Transverse colon (tissue), 4 donors: Measurements from ENCODE around the gene ARGFX. TPM values are rescaled to one million over a fixed set of nuclear protein-coding genes. Genes with fewer than 3 reads are reported as not detected.

ENCODE experiments used
- DNase-seq: peaks from one replicate; pipeline ENCODE4 v3.0.0-alpha.2; 2019
- H3K27ac ChIP-seq, 4 donors: fragments of 200-600 bp; sonication (generic); 2 replicates each; pipeline ENCODE4 v1.5.1; 2016 to 2018; ENCODE audit warnings: inconsistent platforms in 4 of 4
- H3K27me3 ChIP-seq: fragments of 200-600 bp; sonication (generic); 2 replicates; pipeline ENCODE4 v1.5.1; 2017; ENCODE audit warnings: inconsistent platforms
- H3K36me3 ChIP-seq, 4 donors: fragments of 200-600 bp; sonication (generic); 2 replicates each; pipeline ENCODE4 v1.5.1; 2017 to 2019; ENCODE audit warnings: inconsistent platforms in 4 of 4
- H3K4me1 ChIP-seq, 4 donors: fragments of 200-600 bp; sonication (generic); 2 replicates each; pipeline ENCODE4 v1.5.1; 2017 to 2020; ENCODE audit warnings: inconsistent platforms in 4 of 4
- H3K4me3 ChIP-seq, 4 donors: fragments of 200-600 bp; sonication (generic); 1 replicate in 1 of 4; 2 replicates in 3 of 4; pipeline versions ENCODE4 v1.5.1 to v1.6.1; 2017 to 2019; ENCODE audit warnings: inconsistent platforms in 4 of 4
- H3K9me3 ChIP-seq, 2 donors: fragments of 200-600 bp; sonication (generic); 2 replicates each; pipeline ENCODE4 v1.5.1; 2017 to 2019; ENCODE audit warnings: inconsistent platforms in 2 of 2
- EP300 ChIP-seq: sonication (generic); formaldehyde crosslinking; IDR thresholded peaks from one replicate; pipeline ENCODE4 v1.6.1; 2017; ENCODE audit warnings: antibody characterized with exemption, low read depth
- POLR2A ChIP-seq: fragments of 450-650 bp; IDR thresholded peaks from one replicate; pipeline ENCODE4 v1.6.1; 2016; ENCODE audit warnings: antibody characterized with exemption, mild to moderate bottlenecking, moderate library complexity
- POLR2AphosphoS5 ChIP-seq, 3 donors: sonication (generic); formaldehyde crosslinking; IDR thresholded peaks; one replicate each; pipeline ENCODE4 v1.6.1; 2016; ENCODE audit warnings: antibody characterized with exemption in 3 of 3
- WGBS, 2 donors: methylation state at CpG; one replicate each; pipeline ENCODE4 v1.1.5; 2018; ENCODE audit warnings: low coverage in 1 of 2; 5-methylcytosine and 5-hydroxymethylcytosine counted together
- in situ Hi-C, 4 donors: fragments of 200-750 bp; cut with MboI; loops; one replicate each; pipeline versions ENCODE4 v1.15.0 to v1.15.1; 2017; ENCODE audit warnings: low sequenced_read_pairs in 3 of 4, low pct_ligation_motif_present in 1 of 4, low pct_unique_long_range_greater_than_20kb in 1 of 4
- intact Hi-C: fragments of 100-400 bp; cut with DNase I; formaldehyde crosslinking; loops from one replicate; pipeline ENCODE4 v1.15.1; 2023; ENCODE audit warnings: low total_unique reads
- total RNA-seq, 4 donors: library from RNA; depleted of rRNA; stranded (reverse); fragments of >200 nt; gene quantifications; one replicate each; pipeline ENCODE4 v1.1.0, GENCODE V29; 2016
- TF ChIP-seq, protein P1 (sequence below), 5 experiments: fragments of 200-600 bp in 3 of 5; fragments of 450-650 bp in 2 of 5; sonication (generic) in 3 of 5; IDR thresholded peaks; 1 replicate in 2 of 5; 2 replicates in 3 of 5; pipeline ENCODE4 v1.5.1; 2016 to 2017; ENCODE audit warnings: antibody characterized with exemption in 5 of 5, inconsistent platforms in 3 of 5, mild to moderate bottlenecking in 2 of 5, moderate library complexity in 1 of 5

Gene ARGFX
- total RNA-seq, 4 donors from 2014 or later = not detected

DNA sequence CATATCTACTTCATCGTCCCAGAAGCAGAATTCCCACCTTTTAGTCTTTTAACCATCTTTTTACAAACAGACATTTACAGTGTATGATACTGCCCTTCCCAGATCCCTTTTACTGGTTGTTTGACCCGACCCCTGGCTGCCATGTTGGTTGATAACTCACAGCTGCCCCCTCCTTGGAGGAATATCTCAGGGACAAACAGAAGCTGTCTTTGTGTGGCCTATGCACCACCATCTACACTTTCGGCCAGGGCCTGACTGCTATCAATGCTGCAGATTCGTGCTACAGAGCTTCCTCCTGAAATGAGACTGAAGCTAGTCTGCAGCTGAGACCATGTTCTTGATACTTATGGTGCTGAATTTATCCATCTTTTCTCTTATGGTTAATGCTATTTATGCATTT, 15.4 kb upstream of the ARGFX start:
- no peak overlapping the region for H3K4me3 ChIP-seq
- H3K4me1 ChIP-seq = peaks cover 0 to 12% (median 9%) of the 10 kb centered on the region in 4 donors
- no peaks in the 10 kb centered on the region for H3K27me3 ChIP-seq
- in situ Hi-C loops (no loop called here), intact Hi-C loops (no loop called here)
- WGBS, 2 donors = 46 to 47% methylated on average over 2 to 4 of the region's 4 CpGs
- TF ChIP-seq POLR2AphosphoS5 (IDR thresholded peaks at IDR 0.05) = no peak
- no peak for TF ChIP-seq EP300
- TF ChIP-seq POLR2A = no peak
- TF ChIP-seq, protein P1, sequence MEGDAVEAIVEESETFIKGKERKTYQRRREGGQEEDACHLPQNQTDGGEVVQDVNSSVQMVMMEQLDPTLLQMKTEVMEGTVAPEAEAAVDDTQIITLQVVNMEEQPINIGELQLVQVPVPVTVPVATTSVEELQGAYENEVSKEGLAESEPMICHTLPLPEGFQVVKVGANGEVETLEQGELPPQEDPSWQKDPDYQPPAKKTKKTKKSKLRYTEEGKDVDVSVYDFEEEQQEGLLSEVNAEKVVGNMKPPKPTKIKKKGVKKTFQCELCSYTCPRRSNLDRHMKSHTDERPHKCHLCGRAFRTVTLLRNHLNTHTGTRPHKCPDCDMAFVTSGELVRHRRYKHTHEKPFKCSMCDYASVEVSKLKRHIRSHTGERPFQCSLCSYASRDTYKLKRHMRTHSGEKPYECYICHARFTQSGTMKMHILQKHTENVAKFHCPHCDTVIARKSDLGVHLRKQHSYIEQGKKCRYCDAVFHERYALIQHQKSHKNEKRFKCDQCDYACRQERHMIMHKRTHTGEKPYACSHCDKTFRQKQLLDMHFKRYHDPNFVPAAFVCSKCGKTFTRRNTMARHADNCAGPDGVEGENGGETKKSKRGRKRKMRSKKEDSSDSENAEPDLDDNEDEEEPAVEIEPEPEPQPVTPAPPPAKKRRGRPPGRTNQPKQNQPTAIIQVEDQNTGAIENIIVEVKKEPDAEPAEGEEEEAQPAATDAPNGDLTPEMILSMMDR (IDR thresholded peaks at IDR 0.05) = no peak
- H3K9me3 ChIP-seq = no peaks in the 10 kb centered on the region
- no peaks in the 10 kb centered on the region for H3K36me3 ChIP-seq
- no peak for DNase-seq
- H3K27ac ChIP-seq = no peak overlapping the region

DNA sequence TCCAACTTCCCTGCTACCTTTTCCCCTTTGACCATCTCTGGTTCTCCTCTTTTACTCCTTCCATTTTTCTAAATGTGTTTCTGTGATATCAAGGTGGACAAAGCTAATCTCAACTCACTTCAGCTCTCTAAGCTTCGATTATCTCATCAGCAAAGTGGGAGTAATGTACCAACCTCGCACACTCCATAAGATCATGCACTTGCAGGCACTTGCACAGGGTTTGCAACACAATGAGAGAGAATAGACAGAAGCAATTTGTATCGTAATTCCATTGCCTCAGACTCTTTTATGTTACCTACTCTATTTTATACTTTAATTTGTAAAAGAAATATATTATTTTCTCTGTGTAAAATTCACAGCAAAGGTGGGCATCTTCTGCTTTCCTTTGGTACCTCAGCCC, 15.0 kb upstream of the ARGFX start:
- in situ Hi-C loops = no loop called here
- Histone ChIP-seq H3K27me3 (no peaks in the 10 kb centered on the region), H3K4me1 (peaks cover 0 to 12% (median 9%) of the 10 kb centered on the region in 4 donors), H3K36me3 (no peaks in the 10 kb centered on the region), H3K9me3 (no peaks in the 10 kb centered on the region), H3K27ac (no peak overlapping the region), H3K4me3 (no peak overlapping the region)
- intact Hi-C loops = no loop called here
- DNase-seq = no peak
- TF ChIP-seq EP300 (no peak), POLR2A (no peak), POLR2AphosphoS5 (IDR thresholded peaks at IDR 0.05) (no peak)
- TF ChIP-seq, protein P1 (IDR thresholded peaks at IDR 0.05) = no peak
- 84 to 92% methylated on average over 3 of the region's 3 CpGs for WGBS, 2 donors

DNA sequence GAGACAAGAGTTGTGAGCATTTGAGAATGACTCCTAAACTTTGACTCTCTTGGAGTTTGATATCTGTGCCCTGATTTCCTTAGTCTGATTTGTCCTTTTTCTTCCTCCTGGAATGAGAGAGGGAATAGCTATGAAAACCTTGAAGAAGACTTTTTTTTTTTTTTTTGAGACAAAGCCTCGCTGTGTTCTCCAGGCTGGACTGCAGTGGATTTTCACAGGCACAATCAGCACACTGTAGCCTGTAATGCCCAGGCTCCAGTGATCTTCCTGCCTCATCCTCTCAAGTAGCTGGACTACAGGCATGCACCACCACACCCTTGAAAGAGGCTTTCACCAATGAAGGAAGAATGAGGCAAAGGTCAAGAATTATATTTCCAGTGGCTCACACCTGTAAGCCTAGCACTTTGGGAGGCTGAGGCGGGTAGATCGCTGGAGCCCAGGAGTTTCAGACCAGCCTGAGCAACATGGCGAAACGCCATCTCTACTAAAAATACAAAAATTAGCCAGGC, 10.3 kb upstream of the ARGFX start:
- TF ChIP-seq, protein P1 (IDR thresholded peaks at IDR 0.05) = no peak
- no peak for TF ChIP-seq POLR2AphosphoS5 (IDR thresholded peaks at IDR 0.05)
- TF ChIP-seq EP300 = no peak
- TF ChIP-seq POLR2A = no peak
- WGBS, 2 donors = 89 to 100% methylated on average over 1 to 5 of the region's 5 CpGs
- H3K4me3 ChIP-seq = no peak overlapping the region
- H3K27me3 ChIP-seq = no peaks in the 10 kb centered on the region
- intact Hi-C loops (no loop called here), in situ Hi-C loops (no loop called here)
- no peaks in the 10 kb centered on the region for H3K9me3 ChIP-seq
- no peaks in the 10 kb centered on the region for H3K4me1 ChIP-seq
- H3K27ac ChIP-seq = no peak overlapping the region
- no peaks in the 10 kb centered on the region for H3K36me3 ChIP-seq
- DNase-seq = no peak

DNA sequence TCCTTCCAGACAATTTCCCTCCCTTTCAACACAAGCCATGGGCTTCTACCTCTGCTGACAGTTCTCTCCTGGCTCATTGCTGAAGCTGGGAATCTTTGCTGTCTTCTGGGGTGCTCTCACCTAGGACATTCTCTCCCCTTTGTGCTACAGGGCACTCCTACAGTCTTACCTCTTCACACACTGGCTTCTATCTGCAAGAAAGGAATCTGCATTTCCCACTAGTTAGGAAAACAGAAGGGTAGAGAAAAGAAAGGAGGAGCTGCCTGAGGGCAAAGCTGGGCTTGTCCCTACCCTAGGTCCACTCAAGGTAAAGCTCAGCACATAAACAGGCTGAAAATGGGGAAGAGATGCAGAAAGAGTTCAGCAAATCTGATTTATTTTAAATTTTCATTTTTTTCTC, 5.6 kb upstream of the ARGFX start:
- TF ChIP-seq EP300 (no peak), POLR2AphosphoS5 (IDR thresholded peaks at IDR 0.05) (no peak)
- TF ChIP-seq, protein P1 (IDR thresholded peaks at IDR 0.05) = no peak
- Histone ChIP-seq H3K9me3 (no peaks in the 10 kb centered on the region), H3K4me1 (no peaks in the 10 kb centered on the region), H3K4me3 (no peak overlapping the region), H3K27me3 (no peaks in the 10 kb centered on the region), H3K36me3 (no peaks in the 10 kb centered on the region), H3K27ac (no peak overlapping the region)
- intact Hi-C loops = no loop called here
- DNase-seq = no peak
- in situ Hi-C loops = no loop called here
